Measurements from ENCODE around the gene TRAF3IP1.

DNA sequence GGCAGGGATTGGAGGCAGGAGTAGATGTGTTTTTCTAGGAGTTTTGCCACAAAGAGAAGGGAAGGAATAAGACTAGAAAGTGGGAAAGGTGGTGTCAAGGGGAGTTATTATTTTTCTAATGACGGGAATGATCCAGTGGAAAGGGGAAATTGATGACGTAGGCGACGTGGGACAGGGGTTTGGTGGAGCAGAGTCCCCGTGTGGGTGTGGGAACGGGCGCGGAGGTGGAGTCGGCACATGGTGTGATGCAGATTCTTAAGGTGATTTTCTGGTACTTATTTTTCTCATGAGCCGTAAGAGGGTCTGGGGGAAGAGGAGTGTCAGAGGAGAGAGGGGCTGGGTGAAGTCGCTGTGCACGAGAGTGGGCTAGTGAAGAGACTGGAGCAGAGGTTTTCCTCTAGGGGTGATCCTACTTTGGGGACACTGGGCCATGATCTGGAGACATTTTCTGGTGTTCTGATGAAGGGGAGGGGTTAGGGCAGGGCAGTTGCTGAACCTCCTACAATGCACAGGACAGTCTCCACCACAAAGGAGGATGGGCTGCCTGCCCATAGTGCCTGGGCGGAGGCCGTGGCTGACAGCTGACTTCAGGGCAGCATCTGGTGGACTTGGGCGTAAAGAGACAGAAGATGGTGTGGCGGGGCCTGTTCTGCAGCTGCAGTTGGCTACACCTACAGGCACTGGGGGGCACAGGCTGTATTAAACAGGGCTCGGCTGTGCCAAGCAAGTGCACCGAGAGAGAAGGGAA lies 30.0 kb downstream of the TRAF3IP1 start:
- TF ChIP-seq, protein P1, sequence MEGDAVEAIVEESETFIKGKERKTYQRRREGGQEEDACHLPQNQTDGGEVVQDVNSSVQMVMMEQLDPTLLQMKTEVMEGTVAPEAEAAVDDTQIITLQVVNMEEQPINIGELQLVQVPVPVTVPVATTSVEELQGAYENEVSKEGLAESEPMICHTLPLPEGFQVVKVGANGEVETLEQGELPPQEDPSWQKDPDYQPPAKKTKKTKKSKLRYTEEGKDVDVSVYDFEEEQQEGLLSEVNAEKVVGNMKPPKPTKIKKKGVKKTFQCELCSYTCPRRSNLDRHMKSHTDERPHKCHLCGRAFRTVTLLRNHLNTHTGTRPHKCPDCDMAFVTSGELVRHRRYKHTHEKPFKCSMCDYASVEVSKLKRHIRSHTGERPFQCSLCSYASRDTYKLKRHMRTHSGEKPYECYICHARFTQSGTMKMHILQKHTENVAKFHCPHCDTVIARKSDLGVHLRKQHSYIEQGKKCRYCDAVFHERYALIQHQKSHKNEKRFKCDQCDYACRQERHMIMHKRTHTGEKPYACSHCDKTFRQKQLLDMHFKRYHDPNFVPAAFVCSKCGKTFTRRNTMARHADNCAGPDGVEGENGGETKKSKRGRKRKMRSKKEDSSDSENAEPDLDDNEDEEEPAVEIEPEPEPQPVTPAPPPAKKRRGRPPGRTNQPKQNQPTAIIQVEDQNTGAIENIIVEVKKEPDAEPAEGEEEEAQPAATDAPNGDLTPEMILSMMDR (IDR thresholded peaks at IDR 0.05) = no peak
- TF ChIP-seq ZFX (IDR thresholded peaks at IDR 0.05; ENCODE audit: borderline replicate concordance) = no peak
